NCI-H1105 treated with DMSO at 0.1 percent for 48 hours (cell line): Measurements from ENCODE around the gene AGBL4.

Experiments used
- DNase-seq: peaks from one replicate; lab custom pipeline; 2025; lab: John Stamatoyannopoulos, UW

The AGBL4 gene

GRCh38 chr1:49183489-49183888, 840.3 kb downstream of the AGBL4 start:
- DNase-seq: no peak

GRCh38 chr1:49181033-49181432, 842.7 kb downstream of the AGBL4 start:
- no peak for DNase-seq

- DNase-seq: no peak
Observed at GRCh38 chr1:49171941-49172593, 851.7 kb downstream of the AGBL4 start.

GRCh38 chr1:49166031-49166430, 857.7 kb downstream of the AGBL4 start:
- DNase-seq: no peak

GRCh38 chr1:49163031-49163430, 860.7 kb downstream of the AGBL4 start:
- no peak for DNase-seq

GRCh38 chr1:49160677-49161076, 863.1 kb downstream of the AGBL4 start:
- no peak for DNase-seq

GRCh38 chr1:49136738-49137251, 887.0 kb downstream of the AGBL4 start:
- DNase-seq: no peak

- no peak for DNase-seq
Observed at GRCh38 chr1:49125746-49126145, 898.0 kb downstream of the AGBL4 start.

GRCh38 chr1:49111931-49112330, 911.8 kb downstream of the AGBL4 start:
- no peak for DNase-seq

GRCh38 chr1:49106445-49106844, 917.3 kb downstream of the AGBL4 start:
- DNase-seq: no peak

GRCh38 chr1:49104575-49104974, 919.2 kb downstream of the AGBL4 start:
- DNase-seq: no peak

GRCh38 chr1:49102752-49103151, 921.0 kb downstream of the AGBL4 start:
- no peak for DNase-seq

- DNase-seq: no peak
Observed at GRCh38 chr1:49098866-49099265, 924.9 kb downstream of the AGBL4 start.

- DNase-seq: no peak
Observed at GRCh38 chr1:49086327-49086726, 937.4 kb downstream of the AGBL4 start.

- DNase-seq: no peak
Observed at GRCh38 chr1:49085079-49085478, 938.7 kb downstream of the AGBL4 start.

GRCh38 chr1:49060766-49061165, 963.0 kb downstream of the AGBL4 start:
- no peak for DNase-seq

GRCh38 chr1:49059087-49059486, 964.7 kb downstream of the AGBL4 start:
- DNase-seq: no peak

GRCh38 chr1:49052102-49052501, 971.7 kb downstream of the AGBL4 start:
- peak; percentile 89 for DNase-seq

- DNase-seq: peak; percentile 47
Observed at GRCh38 chr1:49051647-49052046, 972.1 kb downstream of the AGBL4 start.

- DNase-seq: no peak
Observed at GRCh38 chr1:49050041-49050440, 973.7 kb downstream of the AGBL4 start.

GRCh38 chr1:49048188-49048587, 975.6 kb downstream of the AGBL4 start:
- DNase-seq: no peak

GRCh38 chr1:49046305-49046704, 977.4 kb downstream of the AGBL4 start:
- DNase-seq: no peak

GRCh38 chr1:49045371-49045770, 978.4 kb downstream of the AGBL4 start:
- DNase-seq: no peak

GRCh38 chr1:49036700-49037099, 987.1 kb downstream of the AGBL4 start:
- DNase-seq: no peak
